ENCODE measurements around the gene L3MBTL4.

GRCh38 chr18:6156446-6156845 lies 258.3 kb downstream of the L3MBTL4 start:
- TF ChIP-seq GATA3 (IDR thresholded peaks at IDR 0.05; ENCODE audit: low read depth, low read length) (no peak), GATA2 (IDR thresholded peaks at IDR 0.05; ENCODE audit: low read depth, low read length) (no peak)
